T-helper 2 cell treated with Interferon-gamma antibody and Interleukin-4, amounts not matched to agents 5 μg/mL and 100 μg/mL, for 36 hours (primary cell): ENCODE data around the gene HSD17B11.
"Not testable (repeated sequence)": the region's sequence is repeated elsewhere in the genome, so short reads cannot be mapped to it uniquely, and the experiment has no call there.

Source experiments
- DNase-seq: peaks from one replicate; pipeline ENCODE4 v3.0.0; 2021; ENCODE audit warnings: low spot score
- H3K27ac Mint-ChIP-seq: one replicate; pipeline ENCODE4 v1.8.0; 2021; ENCODE audit warnings: mild to moderate bottlenecking, mixed read lengths
- H3K27me3 Mint-ChIP-seq: one replicate; pipeline ENCODE4 v1.8.0; 2021; ENCODE audit warnings: low read depth, mixed read lengths
- H3K36me3 Mint-ChIP-seq: one replicate; pipeline ENCODE4 v1.8.0; 2021; ENCODE audit warnings: low read depth, mixed read lengths
- H3K4me1 Mint-ChIP-seq: one replicate; pipeline ENCODE4 v1.8.0; 2021; ENCODE audit warnings: low read depth, mixed read lengths
- H3K4me3 Mint-ChIP-seq: one replicate; pipeline ENCODE4 v1.8.0; 2022; ENCODE audit warnings: mild to moderate bottlenecking, moderate library complexity, mixed read lengths
- H3K9me3 Mint-ChIP-seq: one replicate; pipeline ENCODE4 v1.8.0; 2021; ENCODE audit warnings: mixed read lengths

HSD17B11 gene

DNA sequence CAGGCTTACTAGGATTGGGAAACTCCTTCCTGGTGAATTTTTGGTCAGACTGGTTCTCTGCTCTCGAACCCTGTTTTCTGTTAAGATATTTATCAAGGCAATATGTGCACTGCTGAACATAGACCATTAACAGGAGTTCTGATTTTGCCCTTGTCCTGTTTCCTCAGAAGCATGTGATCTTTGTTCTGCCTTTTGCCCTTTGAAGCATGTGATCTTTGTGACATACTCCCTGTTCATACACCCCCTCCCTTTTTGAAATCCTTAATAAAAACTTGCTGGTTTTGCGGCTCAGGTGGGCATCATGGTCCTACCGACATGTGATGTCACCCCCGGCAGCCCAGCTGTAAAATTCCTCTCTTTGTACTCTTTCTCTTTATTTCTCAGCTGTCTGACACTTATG lies 27.4 kb upstream of the HSD17B11 start:
- not testable (repeated sequence) for H3K4me1 Mint-ChIP-seq, H3K36me3 Mint-ChIP-seq, DNase-seq, H3K27me3 Mint-ChIP-seq, H3K9me3 Mint-ChIP-seq, H3K27ac Mint-ChIP-seq, H3K4me3 Mint-ChIP-seq

DNA sequence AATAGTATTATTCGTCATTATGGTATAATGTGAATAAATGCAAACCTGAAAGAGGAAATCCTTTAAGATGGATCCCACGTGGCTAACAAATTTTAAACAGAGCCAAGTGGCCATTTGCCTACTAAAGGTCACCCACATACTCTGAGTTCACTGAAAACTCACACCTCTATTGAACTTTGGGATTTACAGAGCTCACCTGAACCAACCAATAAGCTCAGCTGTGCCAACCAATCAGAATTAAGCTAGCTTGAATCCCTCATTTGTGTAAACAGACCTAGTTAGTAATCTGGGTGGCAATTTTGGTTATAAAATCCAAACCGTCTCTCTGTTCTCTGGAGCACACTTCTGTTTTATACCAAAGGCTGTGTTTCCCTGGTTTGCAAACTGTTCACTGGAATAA lies 26.0 kb upstream of the HSD17B11 start:
- Mint-ChIP-seq H3K4me1 (no peaks in the 10 kb centered on the region), H3K4me3 (no peak overlapping the region), H3K27ac (no peak overlapping the region), H3K9me3 (no peaks in the 10 kb centered on the region), H3K36me3 (no peaks in the 10 kb centered on the region), H3K27me3 (peaks cover 14% of the 10 kb centered on the region)
- DNase-seq = no peak

DNA sequence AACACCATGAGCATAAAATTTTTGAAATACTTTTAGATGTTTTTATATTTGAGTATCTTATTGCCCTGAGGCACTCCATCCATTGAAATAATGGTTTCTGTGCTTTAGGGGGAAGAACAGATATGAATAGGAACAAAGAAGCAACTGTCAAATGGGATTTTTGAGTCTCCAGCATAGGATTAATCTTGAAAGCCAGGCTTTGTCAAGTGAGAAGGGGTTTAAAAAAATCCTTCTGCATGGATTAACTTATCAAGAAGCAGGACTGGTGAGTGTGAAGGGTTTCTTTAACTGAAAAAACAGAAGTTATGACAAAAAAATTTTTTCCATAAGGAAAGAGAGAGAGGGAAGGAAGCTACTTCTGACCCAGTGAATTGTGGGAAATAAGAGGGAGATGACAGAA lies 23.8 kb upstream of the HSD17B11 start:
- Mint-ChIP-seq H3K36me3 (no peaks in the 10 kb centered on the region), H3K4me1 (no peaks in the 10 kb centered on the region), H3K27ac (no peak overlapping the region), H3K27me3 (peaks cover 24% of the 10 kb centered on the region), H3K9me3 (no peaks in the 10 kb centered on the region), H3K4me3 (no peak overlapping the region)
- DNase-seq = no peak

DNA sequence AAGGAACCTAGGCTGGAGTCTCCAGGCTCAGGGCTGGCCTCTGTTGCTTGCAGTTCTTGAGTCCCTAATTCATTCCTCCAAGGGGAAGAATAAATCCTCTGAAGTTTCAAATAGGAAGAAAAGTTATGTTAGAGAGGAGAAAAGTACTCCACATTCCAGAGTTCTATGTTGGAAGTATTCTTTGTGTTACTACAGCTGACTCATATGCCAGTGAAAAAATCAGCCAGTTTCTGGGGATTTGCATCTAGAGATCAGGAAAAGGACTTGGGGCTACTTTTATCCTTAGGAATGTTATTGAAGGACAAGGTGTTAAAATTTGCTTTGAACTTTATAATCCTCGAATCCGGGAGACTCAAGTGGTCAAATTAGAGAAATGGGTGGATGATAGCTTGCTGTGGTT lies 19.7 kb upstream of the HSD17B11 start:
- Mint-ChIP-seq H3K4me1 (peaks cover 14% of the 10 kb centered on the region), H3K27me3 (peaks cover 27% of the 10 kb centered on the region), H3K36me3 (no peaks in the 10 kb centered on the region), H3K4me3 (no peak overlapping the region), H3K27ac (no peak overlapping the region), H3K9me3 (no peaks in the 10 kb centered on the region)
- DNase-seq = no peak

DNA sequence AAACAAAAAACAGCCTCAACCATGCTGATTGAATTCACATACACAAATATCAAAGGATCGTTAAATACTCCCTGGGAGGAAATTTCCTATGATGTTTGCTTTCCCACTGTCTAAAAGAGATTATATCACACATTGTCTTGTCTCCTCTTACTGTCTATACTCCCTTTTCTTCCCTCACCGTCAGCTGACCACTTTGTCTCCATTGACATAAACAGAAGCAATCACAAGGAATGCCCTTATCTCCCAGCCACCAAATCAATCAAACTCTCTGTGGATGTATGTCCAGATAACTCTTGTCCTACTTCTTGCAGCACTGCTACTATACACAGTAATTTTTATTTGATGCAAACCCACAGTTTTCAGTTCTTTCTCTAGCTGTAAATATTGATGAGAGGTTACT lies 19.2 kb upstream of the HSD17B11 start:
- Mint-ChIP-seq H3K27me3 (peaks cover 29% of the 10 kb centered on the region), H3K4me1 (peaks cover 14% of the 10 kb centered on the region), H3K36me3 (no peaks in the 10 kb centered on the region), H3K9me3 (no peaks in the 10 kb centered on the region), H3K27ac (no peak overlapping the region), H3K4me3 (no peak overlapping the region)
- no peak for DNase-seq

DNA sequence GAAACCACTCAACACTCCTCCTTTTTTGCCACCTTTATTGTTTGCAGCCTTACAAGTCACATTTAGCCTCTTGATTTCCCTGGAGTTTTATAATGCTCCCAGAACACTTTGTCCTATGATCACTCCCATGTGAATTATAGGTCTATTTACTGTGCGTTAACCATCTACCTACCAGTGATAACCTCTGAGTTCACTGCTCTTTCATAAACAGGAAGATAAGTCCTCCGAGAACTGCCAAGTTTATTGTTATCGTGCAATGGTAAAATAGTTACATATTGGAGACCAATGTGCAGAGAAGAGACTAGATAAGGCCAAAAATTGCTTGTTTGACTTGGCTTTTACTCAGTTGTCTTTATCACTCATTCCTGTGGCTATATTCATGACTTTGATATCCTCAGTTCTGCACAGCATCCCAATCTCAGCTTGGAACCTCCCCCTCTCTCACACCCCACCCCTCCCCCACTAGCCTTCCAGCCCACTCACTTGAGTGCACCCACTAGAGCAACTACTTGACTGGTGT lies 18.5 kb upstream of the HSD17B11 start:
- DNase-seq = no peak
- Mint-ChIP-seq H3K36me3 (no peaks in the 10 kb centered on the region), H3K9me3 (no peaks in the 10 kb centered on the region), H3K27ac (no peak overlapping the region), H3K27me3 (peaks cover 31% of the 10 kb centered on the region), H3K4me3 (no peak overlapping the region), H3K4me1 (peaks cover 14% of the 10 kb centered on the region)

DNA sequence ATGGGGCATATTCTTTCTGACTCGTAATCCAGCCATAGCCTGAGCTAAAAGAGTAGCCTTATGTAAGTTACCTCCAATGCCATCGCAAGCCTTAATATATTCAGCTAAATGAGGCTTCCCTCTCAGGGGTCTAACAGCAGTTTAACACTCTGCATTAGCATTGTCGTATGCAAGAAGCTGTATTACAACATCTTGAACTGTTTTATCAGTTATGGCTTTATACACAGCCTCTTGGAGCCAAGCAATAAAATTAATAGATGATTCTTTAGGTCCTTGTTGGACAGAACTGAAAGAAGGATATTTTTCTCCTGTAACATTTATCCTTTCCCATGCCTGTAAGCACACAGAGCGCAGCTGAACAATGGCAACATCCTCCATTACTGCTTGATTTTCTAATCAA lies 15.9 kb upstream of the HSD17B11 start:
- H3K4me3 Mint-ChIP-seq, H3K27ac Mint-ChIP-seq, DNase-seq, H3K36me3 Mint-ChIP-seq, H3K9me3 Mint-ChIP-seq: not testable (repeated sequence)
- H3K4me1 Mint-ChIP-seq = peaks cover 14% of the 10 kb centered on the region
- peaks cover 27% of the 10 kb centered on the region for H3K27me3 Mint-ChIP-seq

DNA sequence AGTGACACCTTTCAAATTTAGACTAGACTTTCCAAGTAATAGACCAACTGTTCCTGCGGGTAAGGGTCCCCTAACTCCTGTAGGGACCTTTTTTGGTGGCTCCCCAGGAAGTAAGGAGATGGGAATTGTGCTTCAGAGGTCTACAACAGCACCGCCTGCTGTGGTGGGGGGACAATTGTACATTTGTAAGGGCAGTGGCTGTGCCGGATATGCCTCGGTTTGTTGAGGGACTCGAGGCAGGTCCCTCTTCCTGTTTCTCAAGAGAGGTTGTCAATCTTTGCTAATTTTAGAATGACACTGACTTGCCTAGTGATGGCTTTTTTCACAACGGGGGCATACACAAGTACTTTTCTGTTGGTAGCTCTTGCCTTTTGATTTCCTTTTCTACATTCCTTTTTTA lies 15.5 kb upstream of the HSD17B11 start:
- H3K4me3 Mint-ChIP-seq = no peak overlapping the region

DNA sequence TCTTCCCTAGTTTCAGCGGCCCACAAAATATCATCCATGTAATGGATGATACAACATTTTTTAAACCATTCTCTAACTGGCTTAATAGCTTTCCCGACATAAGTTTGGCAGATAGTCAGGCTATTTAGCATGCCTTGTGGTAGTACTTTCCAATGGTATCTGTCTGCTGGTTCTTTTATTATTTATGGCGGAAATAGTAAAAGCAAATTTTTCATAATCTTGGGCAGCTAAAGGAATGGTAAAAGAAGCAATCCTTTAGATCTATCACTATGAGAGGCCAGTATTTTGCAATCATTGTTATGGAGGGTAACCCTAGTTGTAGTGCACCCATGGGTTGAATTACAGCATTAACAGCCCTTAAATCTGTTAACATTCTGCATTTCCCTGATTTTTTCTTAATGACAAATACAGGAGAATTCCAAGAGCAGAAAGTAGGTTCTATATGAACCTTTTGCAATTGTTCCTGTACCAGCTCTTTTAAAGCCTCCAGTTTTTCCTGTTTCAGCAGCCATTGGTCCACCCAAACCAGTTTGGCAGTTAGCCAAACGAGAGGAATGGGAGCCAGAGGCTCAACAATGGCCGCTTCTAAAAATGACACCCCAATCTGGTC lies 14.3 kb upstream of the HSD17B11 start:
- H3K27me3 Mint-ChIP-seq = peaks cover 21% of the 10 kb centered on the region
- peaks cover 14% of the 10 kb centered on the region for H3K4me1 Mint-ChIP-seq
- DNase-seq = no peak
- no peak overlapping the region for H3K27ac Mint-ChIP-seq
- H3K9me3 Mint-ChIP-seq = no peaks in the 10 kb centered on the region
- no peak overlapping the region for H3K4me3 Mint-ChIP-seq
- H3K36me3 Mint-ChIP-seq = no peaks in the 10 kb centered on the region

More for the DNA sequence above, 15.5 kb upstream of the HSD17B11 start:
- DNase-seq = no peak
- Mint-ChIP-seq H3K27ac (no peak overlapping the region), H3K27me3 (peaks cover 27% of the 10 kb centered on the region), H3K36me3 (no peaks in the 10 kb centered on the region), H3K4me1 (peaks cover 14% of the 10 kb centered on the region), H3K9me3 (no peaks in the 10 kb centered on the region)

DNA sequence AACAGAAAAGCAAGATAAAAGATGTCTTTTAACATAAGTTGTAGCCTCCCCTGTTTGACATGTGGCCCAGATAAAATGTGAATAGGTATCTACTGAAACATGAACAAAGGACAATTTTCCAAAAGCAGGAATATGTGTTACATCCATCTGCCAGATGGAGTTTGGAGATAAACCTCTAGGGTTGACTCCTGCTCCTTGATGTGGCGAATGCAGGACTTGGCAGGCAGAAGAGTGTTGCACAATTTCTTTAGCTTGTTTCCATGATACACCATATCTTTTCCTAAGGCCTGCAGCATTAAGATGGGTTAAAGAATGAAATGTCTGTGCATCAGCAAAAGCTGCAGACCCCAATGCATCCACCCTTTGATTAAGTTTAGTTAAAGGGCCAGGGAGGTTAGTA lies 12.7 kb upstream of the HSD17B11 start:
- not testable (repeated sequence) for H3K4me3 Mint-ChIP-seq, DNase-seq, H3K9me3 Mint-ChIP-seq, H3K36me3 Mint-ChIP-seq, H3K27ac Mint-ChIP-seq
- Mint-ChIP-seq H3K4me1 (peaks cover 14% of the 10 kb centered on the region), H3K27me3 (peaks cover 12% of the 10 kb centered on the region)

DNA sequence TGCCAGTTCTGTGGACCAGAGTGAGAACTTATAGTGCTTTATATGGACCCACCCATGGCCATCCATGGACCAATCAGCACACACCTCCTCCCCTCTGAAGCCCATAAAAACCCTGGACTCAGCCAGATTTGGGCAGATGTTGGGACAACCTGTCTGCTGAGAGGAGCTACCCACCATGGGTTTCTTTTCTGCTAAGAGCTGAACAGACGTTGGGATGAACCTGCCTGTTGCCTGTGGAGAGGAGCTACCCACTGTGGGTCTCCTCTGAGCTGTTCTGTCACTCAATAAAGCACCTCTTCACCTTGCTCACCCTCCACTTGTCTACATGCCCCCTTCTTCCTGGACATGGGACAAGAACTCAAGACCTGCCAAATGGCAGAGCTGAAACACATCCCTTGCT lies 9.0 kb upstream of the HSD17B11 start:
- H3K4me1 Mint-ChIP-seq = peaks cover 2% of the 10 kb centered on the region
- H3K4me3 Mint-ChIP-seq = no peak overlapping the region
- no peak for DNase-seq
- no peaks in the 10 kb centered on the region for H3K9me3 Mint-ChIP-seq
- H3K36me3 Mint-ChIP-seq = no peaks in the 10 kb centered on the region
- H3K27me3 Mint-ChIP-seq = peaks cover 8% of the 10 kb centered on the region
- H3K27ac Mint-ChIP-seq = no peak overlapping the region

DNA sequence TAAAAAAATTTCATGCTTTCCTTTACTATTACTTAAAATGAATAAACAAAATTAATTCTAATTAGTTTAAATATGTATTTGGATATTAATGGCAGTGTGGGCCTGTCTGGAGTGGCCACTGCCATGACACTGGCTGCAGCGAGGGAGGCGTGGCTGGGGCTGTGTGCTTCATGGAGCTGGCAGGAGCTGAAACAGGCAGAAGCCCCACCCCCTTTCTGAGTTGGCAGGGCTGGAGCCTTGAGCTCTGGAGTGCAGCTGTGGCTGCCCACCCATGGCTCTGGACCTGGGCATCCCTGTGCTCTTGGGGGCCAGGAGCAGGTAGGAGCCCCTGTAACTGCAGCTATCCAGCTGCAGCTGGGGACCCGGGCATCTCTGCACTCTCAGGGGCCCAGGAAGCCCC lies 8.2 kb upstream of the HSD17B11 start:
- no peaks in the 10 kb centered on the region for H3K9me3 Mint-ChIP-seq
- peaks cover 2% of the 10 kb centered on the region for H3K4me1 Mint-ChIP-seq
- no peaks in the 10 kb centered on the region for H3K36me3 Mint-ChIP-seq
- H3K27me3 Mint-ChIP-seq = peaks cover 5% of the 10 kb centered on the region
- no peak overlapping the region for H3K27ac Mint-ChIP-seq
- no peak for DNase-seq
- no peak overlapping the region for H3K4me3 Mint-ChIP-seq

DNA sequence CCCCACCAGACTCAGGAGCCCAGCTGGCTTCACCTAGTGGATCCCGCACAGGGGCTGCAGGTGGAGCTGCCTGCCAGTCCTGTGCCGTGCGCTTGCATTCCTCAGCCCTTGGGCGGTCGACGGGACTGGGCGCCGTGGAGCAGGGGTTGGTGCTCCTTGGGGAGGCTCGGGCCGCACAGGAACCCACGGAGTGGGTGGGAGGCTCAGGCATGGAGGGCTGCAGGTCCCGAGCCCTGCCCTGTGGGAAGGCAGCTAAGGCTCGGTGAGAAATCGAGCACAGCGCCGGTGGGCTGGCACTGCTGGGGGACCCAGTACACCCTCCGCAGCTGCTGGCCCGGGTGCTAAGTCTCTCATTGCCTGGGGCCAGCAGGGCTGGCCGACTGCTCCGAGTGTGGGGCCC lies 4.9 kb upstream of the HSD17B11 start:
- not testable (repeated sequence) for H3K4me3 Mint-ChIP-seq, H3K27ac Mint-ChIP-seq, H3K9me3 Mint-ChIP-seq, DNase-seq, H3K36me3 Mint-ChIP-seq, H3K27me3 Mint-ChIP-seq, H3K4me1 Mint-ChIP-seq

DNA sequence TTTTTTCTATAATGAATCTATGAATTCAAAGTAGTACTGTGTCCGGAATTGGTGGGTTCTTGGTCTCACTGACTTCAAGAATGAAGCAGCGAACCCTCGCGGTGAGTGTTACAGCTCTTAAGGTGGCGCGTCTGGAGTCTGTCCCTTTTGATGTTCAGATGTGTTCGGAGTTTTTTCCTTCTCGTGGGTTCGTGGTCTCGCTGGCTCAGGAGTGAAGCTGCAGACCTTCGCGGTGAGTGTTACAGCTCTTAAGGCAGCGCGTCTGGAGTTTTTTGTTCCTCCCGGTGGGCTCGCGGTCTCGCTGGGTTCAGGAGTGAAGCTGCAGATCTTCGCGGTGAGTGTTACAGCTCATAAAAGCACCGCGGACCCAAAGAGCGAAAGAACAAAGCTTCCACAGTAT lies 4.1 kb upstream of the HSD17B11 start:
- not testable (repeated sequence) for H3K36me3 Mint-ChIP-seq, H3K4me1 Mint-ChIP-seq, DNase-seq, H3K4me3 Mint-ChIP-seq, H3K27me3 Mint-ChIP-seq, H3K9me3 Mint-ChIP-seq, H3K27ac Mint-ChIP-seq

DNA sequence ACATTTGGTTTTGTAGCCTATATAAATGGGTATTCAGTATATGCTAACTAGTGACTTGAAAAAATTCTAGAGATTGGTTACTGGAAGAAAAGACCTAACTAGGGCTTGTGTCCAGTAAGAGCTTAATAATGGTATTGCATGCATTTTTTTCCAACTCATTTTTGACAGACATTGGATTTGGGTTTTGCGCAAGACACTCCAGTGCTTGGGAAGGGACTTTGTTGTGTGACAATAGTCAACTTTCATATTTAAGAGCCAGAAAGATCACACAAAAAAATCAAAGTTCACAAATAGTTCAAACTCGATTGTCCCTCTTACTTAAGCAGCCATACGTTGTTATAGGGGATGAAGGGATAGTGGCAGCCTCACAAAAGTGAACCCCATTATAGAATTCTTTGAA lies 1.2 kb upstream of the HSD17B11 start:
- no peak for DNase-seq
- H3K4me1 Mint-ChIP-seq = peaks cover 27% of the 10 kb centered on the region

More for the DNA sequence above, 1.2 kb upstream of the HSD17B11 start:
- Mint-ChIP-seq H3K4me3 (no peak overlapping the region), H3K27ac (no peak overlapping the region), H3K9me3 (no peaks in the 10 kb centered on the region), H3K27me3 (peaks cover 7% of the 10 kb centered on the region), H3K36me3 (peaks cover 9% of the 10 kb centered on the region)
